Middle frontal gyrus (tissue), 1 donor: ENCODE results near the gene PFAS.
"Not testable (repeated sequence)": the region's sequence is repeated elsewhere in the genome, so short reads cannot be mapped to it uniquely, and the experiment has no call there.

Experiments
- DNase-seq: peaks from one replicate; pipeline ENCODE4 v3.0.0-alpha.2; 2015; ENCODE audit warnings: low spot score; ENCODE audit errors: extremely low spot score

The PFAS gene

GRCh38 chr17:8248751-8249607, at the start of gene PFAS:
Gene PFAS, plus strand, starts transcription at chr17:8249289. Its CDS starts 4,649 bp downstream, at chr17:8253938.
- peak; percentile 95 for DNase-seq

- DNase-seq, result no peak
These were observed 44.1 kb upstream of the PFAS start for GRCh38 chr17:8204761-8205555.

- no peak for DNase-seq
These were observed 42.6 kb upstream of the PFAS start for GRCh38 chr17:8206536-8206935.

GRCh38 chr17:8209907-8210760, 39.0 kb upstream of the PFAS start, which contains the start of gene AURKB:
Gene AURKB, minus strand, starts transcription at chr17:8210575. Its CDS starts 351 bp downstream, at chr17:8210224.
- DNase-seq, result peak; percentile 93

GRCh38 chr17:8210761-8211458, 38.2 kb upstream of the PFAS start:
- no peak for DNase-seq

GRCh38 chr17:8212312-8213180, 36.5 kb upstream of the PFAS start:
- DNase-seq, result no peak

GRCh38 chr17:8214000-8214399, 35.1 kb upstream of the PFAS start:
- DNase-seq, result not testable (repeated sequence)

GRCh38 chr17:8220783-8221662, 28.1 kb upstream of the PFAS start:
- peak; percentile 90 for DNase-seq

GRCh38 chr17:8221663-8222379, 27.3 kb upstream of the PFAS start:
- DNase-seq, result peak; percentile 86

- DNase-seq, result no peak
These were observed 26.8 kb upstream of the PFAS start for GRCh38 chr17:8222380-8222629.

GRCh38 chr17:8222630-8223355, 26.3 kb upstream of the PFAS start:
- DNase-seq, result peak; percentile 78

- no peak for DNase-seq
These were observed 25.5 kb upstream of the PFAS start for GRCh38 chr17:8223356-8224126.

- no peak for DNase-seq
These were observed 23.9 kb upstream of the PFAS start for GRCh38 chr17:8224891-8225812.

GRCh38 chr17:8225813-8226535, 23.1 kb upstream of the PFAS start:
- DNase-seq, result peak; percentile 29
